Omental fat pad (tissue), 4 donors: Measurements from ENCODE around the gene LRRC75A. TPM values are rescaled to one million over a fixed set of nuclear protein-coding genes. Genes with fewer than 3 reads are reported as not detected.
A peak's percentile ranks its signal among the peaks of the same experiment; 100 is the strongest.
"Not testable (repeated sequence)": the region's sequence is repeated elsewhere in the genome, so short reads cannot be mapped to it uniquely, and the experiment has no call there.

Experiments
- ATAC-seq: fragments of 150-250 bp; one replicate; pipeline ENCODE4 v1.9.1; 2016; ENCODE audit warnings: mild to moderate bottlenecking, moderate library complexity; ENCODE audit not compliant: low FRiP score
- DNase-seq: peaks from one replicate; pipeline ENCODE4 v3.0.0-alpha.2; 2019; ENCODE audit warnings: low spot score
- total RNA-seq, 4 donors: library from RNA; depleted of rRNA; stranded (reverse); fragments of >200 nt; gene quantifications; one replicate each; pipeline ENCODE4 v1.1.0, GENCODE V29; 2016
- TF ChIP-seq, protein P1 (sequence below), 3 donors: fragments of 450-650 bp; IDR thresholded peaks; one replicate each; pipeline ENCODE4 v1.5.1; 2016 to 2017; ENCODE audit warnings: antibody characterized with exemption in 3 of 3, mild to moderate bottlenecking in 3 of 3, moderate library complexity in 2 of 3

LRRC75A gene
- total RNA-seq, 4 donors from 2014 or later: 0.74 to 3.5 (median 2.1) TPM

- no peak for DNase-seq
- TF ChIP-seq, protein P1, sequence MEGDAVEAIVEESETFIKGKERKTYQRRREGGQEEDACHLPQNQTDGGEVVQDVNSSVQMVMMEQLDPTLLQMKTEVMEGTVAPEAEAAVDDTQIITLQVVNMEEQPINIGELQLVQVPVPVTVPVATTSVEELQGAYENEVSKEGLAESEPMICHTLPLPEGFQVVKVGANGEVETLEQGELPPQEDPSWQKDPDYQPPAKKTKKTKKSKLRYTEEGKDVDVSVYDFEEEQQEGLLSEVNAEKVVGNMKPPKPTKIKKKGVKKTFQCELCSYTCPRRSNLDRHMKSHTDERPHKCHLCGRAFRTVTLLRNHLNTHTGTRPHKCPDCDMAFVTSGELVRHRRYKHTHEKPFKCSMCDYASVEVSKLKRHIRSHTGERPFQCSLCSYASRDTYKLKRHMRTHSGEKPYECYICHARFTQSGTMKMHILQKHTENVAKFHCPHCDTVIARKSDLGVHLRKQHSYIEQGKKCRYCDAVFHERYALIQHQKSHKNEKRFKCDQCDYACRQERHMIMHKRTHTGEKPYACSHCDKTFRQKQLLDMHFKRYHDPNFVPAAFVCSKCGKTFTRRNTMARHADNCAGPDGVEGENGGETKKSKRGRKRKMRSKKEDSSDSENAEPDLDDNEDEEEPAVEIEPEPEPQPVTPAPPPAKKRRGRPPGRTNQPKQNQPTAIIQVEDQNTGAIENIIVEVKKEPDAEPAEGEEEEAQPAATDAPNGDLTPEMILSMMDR (IDR thresholded peaks at IDR 0.05): no peak
- ATAC-seq: no peak
Measured at GRCh38 chr17:16418685-16419068, 73.3 kb downstream of the LRRC75A start.

DNA sequence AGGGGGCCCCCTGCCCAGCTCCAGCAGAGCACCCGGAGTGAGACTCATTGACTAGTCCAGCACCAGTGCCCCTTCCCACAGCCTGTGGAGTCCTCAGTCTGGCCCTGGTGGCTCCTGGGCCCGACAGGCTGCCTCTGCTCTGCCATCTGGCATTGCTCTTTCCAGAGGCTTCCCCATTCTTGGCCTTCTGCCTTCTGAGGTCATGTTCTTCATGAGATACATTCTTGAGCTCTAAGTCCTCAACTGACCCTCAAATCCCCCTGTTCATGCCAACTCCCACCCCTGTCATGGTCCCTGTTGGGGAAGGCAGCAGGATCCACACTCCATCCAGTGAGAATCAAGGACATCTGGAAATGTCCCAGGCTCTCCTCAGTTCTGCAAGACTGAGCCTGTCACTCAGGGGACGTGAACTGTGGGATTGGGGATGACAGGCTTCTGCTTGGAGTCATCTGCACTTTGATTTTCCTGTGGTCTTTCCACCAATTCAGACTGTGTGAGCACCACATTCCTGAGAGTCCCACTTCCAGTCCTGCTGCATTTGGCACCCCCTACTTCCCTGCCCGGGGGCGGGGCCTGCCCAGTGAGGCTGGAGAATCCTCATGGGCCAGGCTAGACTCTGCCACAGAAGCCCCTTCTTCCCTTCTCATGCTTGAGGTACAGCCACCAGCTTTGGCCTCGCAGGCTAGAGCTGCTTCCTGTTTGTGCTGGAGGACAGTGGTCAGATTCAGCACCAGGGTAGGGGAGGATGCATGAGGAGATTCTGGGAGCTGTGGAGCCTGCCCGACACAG, 73.9 kb downstream of the LRRC75A start:
- ATAC-seq: no peak
- no peak for DNase-seq
- TF ChIP-seq, protein P1 (IDR thresholded peaks at IDR 0.05): no peak

DNA sequence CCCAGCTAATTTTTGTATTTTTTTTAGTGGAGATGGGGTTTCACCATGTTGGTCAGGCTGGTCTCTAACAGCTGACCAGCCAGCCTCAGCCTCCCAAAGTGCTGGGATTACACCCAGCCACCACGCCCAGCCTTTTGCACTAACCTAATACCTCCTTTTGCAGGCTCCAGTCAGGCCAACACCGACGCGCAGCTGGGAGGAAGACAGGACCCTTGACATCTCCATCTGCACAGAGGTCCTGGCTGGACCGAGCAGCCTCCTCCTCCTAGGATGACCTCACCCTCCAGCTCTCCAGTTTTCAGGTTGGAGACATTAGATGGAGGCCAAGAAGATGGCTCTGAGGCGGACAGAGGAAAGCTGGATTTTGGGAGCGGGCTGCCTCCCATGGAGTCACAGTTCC, 74.6 kb downstream of the LRRC75A start:
- TF ChIP-seq, protein P1 (IDR thresholded peaks at IDR 0.05): no peak
- DNase-seq (no peak), ATAC-seq (no peak)

GRCh38 chr17:16415031-16415924, 76.7 kb downstream of the LRRC75A start, which contains the start of gene TRPV2:
TSS of gene TRPV2 (plus strand) at chr17:16415571. CDS start at chr17:16417669, 2,098 bp downstream.
- no peak for DNase-seq
- ATAC-seq: no peak
- TF ChIP-seq, protein P1 (IDR thresholded peaks at IDR 0.05): no peak

DNA sequence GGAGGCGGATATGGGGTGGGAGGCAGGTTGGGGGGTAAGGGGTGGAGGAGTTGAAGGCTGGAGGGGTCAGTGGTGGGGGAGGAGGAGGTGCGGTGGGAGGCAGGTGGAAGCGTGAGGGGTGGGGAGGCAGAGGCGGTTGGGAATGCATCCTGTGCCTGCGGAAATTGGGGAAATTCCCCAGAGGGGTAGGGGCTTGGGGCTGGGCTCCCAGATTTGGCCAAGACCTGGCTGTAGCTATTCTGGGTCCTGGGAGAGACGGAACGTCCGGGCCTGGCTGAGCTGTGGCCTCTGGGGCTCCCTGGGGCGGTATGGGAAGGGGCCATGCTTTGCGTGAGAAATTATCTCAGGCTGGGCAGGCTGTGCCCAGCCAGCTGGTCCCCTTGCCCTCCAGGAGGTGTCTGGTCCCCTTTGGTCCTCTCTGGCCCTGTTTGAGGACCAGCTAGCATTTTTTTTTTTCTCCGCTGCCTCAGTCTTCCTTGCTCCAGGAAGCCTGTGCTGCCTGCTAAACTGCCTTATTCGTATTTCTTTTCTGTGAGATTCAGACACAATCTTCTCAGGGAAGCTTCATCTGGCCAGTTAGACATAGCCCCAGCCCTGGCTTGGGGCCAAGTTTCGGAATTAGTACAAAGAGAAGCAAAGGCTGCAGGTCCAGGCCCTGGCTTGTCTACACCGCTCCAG, 83.9 kb downstream of the LRRC75A start:
- TF ChIP-seq, protein P1 (IDR thresholded peaks at IDR 0.05): no peak
- DNase-seq: peak; percentile 72
- peak; percentile 35 for ATAC-seq

- no peak for DNase-seq
- TF ChIP-seq, protein P1 (IDR thresholded peaks at IDR 0.05): no peak
- peak; percentile 60 for ATAC-seq
Measured at GRCh38 chr17:16406742-16407674, 85.0 kb downstream of the LRRC75A start.

DNA sequence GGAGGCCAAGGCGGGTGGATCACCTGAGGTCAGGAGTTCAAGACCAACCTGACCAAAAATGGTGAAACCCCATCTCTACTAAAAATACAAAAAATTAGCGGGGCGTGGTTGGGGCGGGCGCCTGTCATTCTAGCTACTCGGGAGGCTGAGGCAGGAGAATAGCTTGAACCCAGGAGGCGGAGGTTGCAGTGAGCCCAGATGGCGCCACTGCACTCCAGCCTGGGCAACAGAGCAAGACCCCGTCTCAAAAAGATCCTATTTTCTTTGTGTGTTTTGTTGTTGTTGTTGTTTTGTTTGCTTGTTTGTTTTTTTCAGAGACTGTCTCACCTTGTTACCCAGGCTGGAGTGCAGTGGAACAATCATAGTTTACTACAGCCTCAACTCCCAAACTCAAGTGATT, 88.1 kb downstream of the LRRC75A start:
- not testable (repeated sequence) for DNase-seq, ATAC-seq
